Measurements from ENCODE around the gene NOM1.

GRCh38 chr7:156903232-156903909 lies 46.1 kb upstream of the NOM1 start:
- no peak for TF ChIP-seq CTCF (IDR thresholded peaks at IDR 0.05; ENCODE audit: insufficient read depth, low read depth, low read length)
- TF ChIP-seq EZH2 (IDR thresholded peaks at IDR 0.05; ENCODE audit: insufficient read depth, low read length) = no peak

All from astrocyte (in vitro differentiated cells and primary cell).